Right lobe of liver (tissue), 4 donors: ENCODE data around the gene ZNF341.

Experiments used
- CTCF ChIP-seq, 4 donors: fragments of 200-600 bp in 3 of 4; fragments of 450-650 bp in 1 of 4; IDR thresholded peaks; one replicate each; pipeline versions ENCODE4 v1.5.1 to v1.8.0; 2016 to 2022; ENCODE audit warnings: antibody characterized with exemption in 4 of 4, mild to moderate bottlenecking in 2 of 4
- POLR2A ChIP-seq: fragments of 450-650 bp; IDR thresholded peaks from one replicate; pipeline ENCODE4 v1.6.1; 2017; ENCODE audit warnings: antibody characterized with exemption, mild to moderate bottlenecking
- donor health status: DM: no; HTN: no; CAD: no.
- donor health status: DM: no; HTN: no; CAD: no.
- donor health status: DM: no; HTN: yes; CAD: no.

DNA sequence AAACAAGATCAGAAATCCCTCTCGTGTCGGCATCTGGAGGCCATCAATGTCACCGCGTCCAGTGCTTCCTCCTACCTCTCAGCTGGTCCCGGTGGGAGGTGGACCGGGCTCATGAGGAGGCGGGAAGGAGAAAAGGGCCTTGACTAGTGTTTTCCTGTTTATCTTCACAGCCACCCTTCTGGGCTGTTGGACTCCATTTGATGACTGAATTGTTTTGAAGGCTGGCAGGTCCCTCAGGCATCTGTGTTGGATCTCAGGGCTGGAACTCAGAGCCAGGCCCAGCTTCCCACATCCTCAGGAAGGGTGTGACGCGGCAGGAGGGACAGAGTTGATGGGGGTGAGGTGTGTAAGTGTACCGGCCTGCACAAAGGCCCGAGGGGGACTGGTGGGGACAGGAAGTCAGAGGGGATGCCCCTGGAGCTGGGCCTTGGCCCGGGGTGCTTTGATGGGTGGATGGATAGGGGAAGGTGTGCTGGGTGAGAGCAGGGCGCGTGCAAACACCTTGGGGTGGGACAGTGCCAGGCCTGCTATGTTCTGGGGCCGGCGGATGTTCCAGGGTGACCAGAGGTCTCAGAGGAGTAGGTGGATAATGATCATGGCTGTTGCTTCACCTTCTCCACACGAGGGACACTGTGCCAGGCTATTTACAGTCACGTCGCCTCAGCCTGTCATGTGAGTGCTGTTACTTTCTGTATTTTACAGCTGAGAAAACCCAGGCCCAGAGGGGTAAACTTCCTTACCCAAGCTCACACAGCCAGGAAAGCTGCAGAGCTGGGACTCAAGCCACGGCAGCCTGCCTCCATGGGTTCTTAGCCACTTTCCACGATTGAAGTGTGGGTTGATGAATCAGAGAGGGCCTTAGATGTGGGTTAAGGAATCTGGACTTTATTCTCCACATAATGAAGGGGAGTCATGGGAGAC lies 61.5 kb downstream of the ZNF341 start:
- TF ChIP-seq CTCF (IDR thresholded peaks at IDR 0.05) = no peak
- TF ChIP-seq POLR2A = no peak
